ENCODE results near the gene MYO5A.

Gene MYO5A

GRCh38 chr15:52509500-52510245 lies 19.0 kb downstream of the MYO5A start:
- Histone ChIP-seq H3K4me1 (ENCODE audit: control insufficient read depth in 5 of 5, insufficient read depth in 5 of 5, low read length in 5 of 5) (peaks cover 0 to 26% (median 11%) of the 10 kb centered on the region in 5 donors), H3K36me3 (ENCODE audit: control insufficient read depth in 5 of 5, insufficient read depth in 5 of 5, low read length in 5 of 5) (no peaks in the 10 kb centered on the region), H3K9me3 (ENCODE audit: control insufficient read depth in 5 of 5, low read length in 5 of 5) (no peaks in the 10 kb centered on the region), H3K27me3 (ENCODE audit: control insufficient read depth in 5 of 5, insufficient read depth in 4 of 5, low read length in 5 of 5) (no peaks in the 10 kb centered on the region), H3K9ac (ENCODE audit: low read length in 5 of 5) (no peak overlapping the region), H3K27ac (ENCODE audit: low read depth, low read length) (no peak overlapping the region), H3K4me3 (ENCODE audit: low read depth in 1 of 5, low read length in 5 of 5) (no peak overlapping the region)

DNA sequence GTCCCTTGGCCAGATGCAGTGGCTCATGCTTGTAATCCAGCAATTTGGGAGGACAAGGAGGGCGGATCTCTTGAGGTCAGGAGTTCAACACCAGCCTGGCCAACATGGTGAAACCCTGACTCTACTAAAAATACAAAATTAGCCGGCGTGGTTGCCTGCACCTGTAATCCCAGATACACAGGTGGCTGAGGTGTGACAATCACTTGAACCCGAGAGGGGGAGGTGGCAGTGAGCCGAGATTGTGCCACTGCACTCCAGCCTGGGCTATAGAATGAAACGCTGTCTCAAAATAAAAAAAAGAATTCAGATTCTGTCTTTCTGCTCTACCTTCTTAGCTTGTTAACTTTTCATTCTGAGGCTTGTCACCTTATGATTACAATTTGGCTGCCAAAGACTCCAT lies 22.1 kb downstream of the MYO5A start:
- Histone ChIP-seq H3K9ac (ENCODE audit: low read length in 5 of 5) (no peak overlapping the region), H3K27ac (ENCODE audit: low read depth, low read length) (no peak overlapping the region), H3K4me1 (ENCODE audit: control insufficient read depth in 5 of 5, insufficient read depth in 5 of 5, low read length in 5 of 5) (peaks cover 0 to 27% (median 6%) of the 10 kb centered on the region in 5 donors), H3K9me3 (ENCODE audit: control insufficient read depth in 5 of 5, low read length in 5 of 5) (no peaks in the 10 kb centered on the region), H3K27me3 (ENCODE audit: control insufficient read depth in 5 of 5, insufficient read depth in 4 of 5, low read length in 5 of 5) (no peaks in the 10 kb centered on the region), H3K36me3 (ENCODE audit: control insufficient read depth in 5 of 5, insufficient read depth in 5 of 5, low read length in 5 of 5) (no peaks in the 10 kb centered on the region), H3K4me3 (ENCODE audit: low read depth in 1 of 5, low read length in 5 of 5) (no peak overlapping the region)

DNA sequence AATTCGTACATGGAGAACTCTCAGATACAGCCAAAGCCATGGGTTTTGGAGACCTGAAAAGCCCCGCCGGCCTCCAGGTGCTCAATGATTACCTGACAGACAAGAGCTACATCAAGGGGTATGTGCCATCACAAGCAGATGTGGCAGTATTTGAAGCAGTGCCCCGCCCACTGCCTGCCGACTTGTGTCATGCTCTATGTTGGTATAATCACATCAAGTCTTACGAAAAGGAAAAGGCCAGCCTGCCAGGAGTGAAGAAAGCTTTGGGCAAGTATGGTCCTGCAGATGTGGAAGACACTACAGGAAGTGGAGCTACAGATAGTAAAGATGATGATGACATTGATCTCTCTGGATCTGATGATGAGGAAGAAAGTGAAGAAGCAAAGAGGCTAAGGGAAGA lies 23.5 kb downstream of the MYO5A start:
- no peaks in the 10 kb centered on the region for H3K36me3 ChIP-seq (ENCODE audit: control insufficient read depth in 5 of 5, insufficient read depth in 5 of 5, low read length in 5 of 5)
- H3K4me3 ChIP-seq (ENCODE audit: low read depth in 1 of 5, low read length in 5 of 5): no peak overlapping the region
- no peak overlapping the region for H3K27ac ChIP-seq (ENCODE audit: low read depth, low read length)

GRCh38 chr15:52503788-52504496 lies 24.7 kb downstream of the MYO5A start:
- Histone ChIP-seq H3K36me3 (ENCODE audit: control insufficient read depth in 5 of 5, insufficient read depth in 5 of 5, low read length in 5 of 5) (no peaks in the 10 kb centered on the region), H3K4me1 (ENCODE audit: control insufficient read depth in 5 of 5, insufficient read depth in 5 of 5, low read length in 5 of 5) (peaks cover 0 to 10% (median 6%) of the 10 kb centered on the region in 5 donors), H3K27ac (ENCODE audit: low read depth, low read length) (no peak overlapping the region), H3K4me3 (ENCODE audit: low read depth in 1 of 5, low read length in 5 of 5) (no peak overlapping the region), H3K27me3 (ENCODE audit: control insufficient read depth in 5 of 5, insufficient read depth in 4 of 5, low read length in 5 of 5) (no peaks in the 10 kb centered on the region), H3K9me3 (ENCODE audit: control insufficient read depth in 5 of 5, low read length in 5 of 5) (no peaks in the 10 kb centered on the region), H3K9ac (ENCODE audit: low read length in 5 of 5) (no peak overlapping the region)

More for the DNA sequence above, 23.5 kb downstream of the MYO5A start:
- peaks cover 0 to 19% (median 6%) of the 10 kb centered on the region in 5 donors for H3K4me1 ChIP-seq (ENCODE audit: control insufficient read depth in 5 of 5, insufficient read depth in 5 of 5, low read length in 5 of 5)
- H3K27me3 ChIP-seq (ENCODE audit: control insufficient read depth in 5 of 5, insufficient read depth in 4 of 5, low read length in 5 of 5): no peaks in the 10 kb centered on the region
- no peak overlapping the region for H3K9ac ChIP-seq (ENCODE audit: low read length in 5 of 5)
- H3K9me3 ChIP-seq (ENCODE audit: control insufficient read depth in 5 of 5, low read length in 5 of 5): no peaks in the 10 kb centered on the region

- H3K27ac ChIP-seq (ENCODE audit: low read depth, low read length): no peak overlapping the region
- no peak overlapping the region for H3K4me3 ChIP-seq (ENCODE audit: low read depth in 1 of 5, low read length in 5 of 5)
- H3K36me3 ChIP-seq (ENCODE audit: control insufficient read depth in 5 of 5, insufficient read depth in 5 of 5, low read length in 5 of 5): no peaks in the 10 kb centered on the region
- H3K9ac ChIP-seq (ENCODE audit: low read length in 5 of 5): no peak overlapping the region
- H3K27me3 ChIP-seq (ENCODE audit: control insufficient read depth in 5 of 5, insufficient read depth in 4 of 5, low read length in 5 of 5): no peaks in the 10 kb centered on the region
- H3K4me1 ChIP-seq (ENCODE audit: control insufficient read depth in 5 of 5, insufficient read depth in 5 of 5, low read length in 5 of 5): peaks cover 0 to 8% (median 6%) of the 10 kb centered on the region in 5 donors
- H3K9me3 ChIP-seq (ENCODE audit: control insufficient read depth in 5 of 5, low read length in 5 of 5): no peaks in the 10 kb centered on the region
Observed at GRCh38 chr15:52502608-52503007, 26.1 kb downstream of the MYO5A start.

DNA sequence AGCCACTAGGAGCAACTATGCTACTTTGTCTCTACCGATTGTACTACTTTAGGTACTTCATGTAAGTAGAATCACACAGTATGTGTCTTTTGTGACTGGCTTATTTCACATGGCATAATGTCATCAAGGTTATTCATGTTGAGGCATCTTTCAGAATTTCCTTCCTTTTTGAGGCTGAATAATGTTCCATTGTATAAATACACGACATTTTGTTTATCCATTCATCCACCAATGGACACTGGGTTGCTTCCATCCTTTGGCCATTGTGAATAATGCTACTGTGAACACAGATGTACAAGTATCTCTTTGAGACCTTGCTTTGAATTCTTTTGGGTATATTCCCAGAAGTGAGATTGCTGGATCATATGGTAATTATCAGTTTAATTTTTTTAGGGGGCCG lies 29.2 kb downstream of the MYO5A start:
- Histone ChIP-seq H3K4me3 (ENCODE audit: low read depth in 1 of 5, low read length in 5 of 5) (no peak overlapping the region), H3K9ac (ENCODE audit: low read length in 5 of 5) (no peak overlapping the region), H3K27ac (ENCODE audit: low read depth, low read length) (no peak overlapping the region), H3K27me3 (ENCODE audit: control insufficient read depth in 5 of 5, insufficient read depth in 4 of 5, low read length in 5 of 5) (no peaks in the 10 kb centered on the region), H3K4me1 (ENCODE audit: control insufficient read depth in 5 of 5, insufficient read depth in 5 of 5, low read length in 5 of 5) (peaks cover 0 to 6% (median 5%) of the 10 kb centered on the region in 5 donors), H3K9me3 (ENCODE audit: control insufficient read depth in 5 of 5, low read length in 5 of 5) (no peaks in the 10 kb centered on the region), H3K36me3 (ENCODE audit: control insufficient read depth in 5 of 5, insufficient read depth in 5 of 5, low read length in 5 of 5) (no peaks in the 10 kb centered on the region)

- Histone ChIP-seq H3K27me3 (ENCODE audit: control insufficient read depth in 5 of 5, insufficient read depth in 4 of 5, low read length in 5 of 5) (no peaks in the 10 kb centered on the region), H3K36me3 (ENCODE audit: control insufficient read depth in 5 of 5, insufficient read depth in 5 of 5, low read length in 5 of 5) (no peaks in the 10 kb centered on the region), H3K4me1 (ENCODE audit: control insufficient read depth in 5 of 5, insufficient read depth in 5 of 5, low read length in 5 of 5) (no peaks in the 10 kb centered on the region), H3K4me3 (ENCODE audit: low read depth in 1 of 5, low read length in 5 of 5) (no peak overlapping the region), H3K27ac (ENCODE audit: low read depth, low read length) (no peak overlapping the region), H3K9me3 (ENCODE audit: control insufficient read depth in 5 of 5, low read length in 5 of 5) (no peaks in the 10 kb centered on the region), H3K9ac (ENCODE audit: low read length in 5 of 5) (no peak overlapping the region)
Observed at GRCh38 chr15:52498706-52499105, 30.0 kb downstream of the MYO5A start.

DNA sequence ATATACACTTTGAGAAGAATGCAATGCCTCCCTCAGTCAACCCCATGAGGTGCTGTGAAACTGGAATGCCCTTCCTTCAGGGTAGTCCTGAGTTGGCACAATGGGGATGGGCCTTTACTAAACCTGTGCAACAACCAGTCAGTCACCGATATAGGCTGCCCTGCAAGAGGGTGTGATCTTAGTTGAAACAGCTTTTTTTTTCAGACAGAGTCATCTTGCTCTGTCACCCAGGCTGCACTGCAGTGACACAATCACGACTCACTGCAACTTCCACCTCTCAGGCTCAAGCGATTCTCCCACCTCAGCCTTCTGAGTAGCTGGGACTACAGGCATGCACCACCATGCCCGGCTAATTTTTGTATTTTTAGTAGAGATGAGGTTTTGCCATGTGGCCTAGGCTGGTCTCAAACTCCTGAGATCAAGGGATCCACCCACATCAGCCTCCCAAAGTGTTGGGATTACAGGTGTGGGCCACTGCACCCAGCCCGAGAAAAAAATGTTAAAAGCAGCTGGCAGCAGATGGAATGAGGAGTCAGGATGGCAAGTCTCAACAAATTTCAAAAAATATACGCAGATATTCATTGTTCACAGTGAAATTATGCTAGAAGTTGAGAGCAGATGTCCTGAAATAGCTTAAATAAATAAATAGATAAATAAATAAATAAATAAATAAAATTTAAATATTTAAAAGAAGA lies 31.8 kb downstream of the MYO5A start:
- H3K27me3 ChIP-seq (ENCODE audit: control insufficient read depth in 5 of 5, insufficient read depth in 4 of 5, low read length in 5 of 5): no peaks in the 10 kb centered on the region
- no peaks in the 10 kb centered on the region for H3K36me3 ChIP-seq (ENCODE audit: control insufficient read depth in 5 of 5, insufficient read depth in 5 of 5, low read length in 5 of 5)
- no peak overlapping the region for H3K4me3 ChIP-seq (ENCODE audit: low read depth in 1 of 5, low read length in 5 of 5)
- H3K4me1 ChIP-seq (ENCODE audit: control insufficient read depth in 5 of 5, insufficient read depth in 5 of 5, low read length in 5 of 5): peaks cover 0 to 7% (median 3%) of the 10 kb centered on the region in 5 donors
- H3K27ac ChIP-seq (ENCODE audit: low read depth, low read length): no peak overlapping the region
- no peak overlapping the region for H3K9ac ChIP-seq (ENCODE audit: low read length in 5 of 5)
- no peaks in the 10 kb centered on the region for H3K9me3 ChIP-seq (ENCODE audit: control insufficient read depth in 5 of 5, low read length in 5 of 5)

- H3K27ac ChIP-seq (ENCODE audit: low read depth, low read length): no peak overlapping the region
- H3K4me3 ChIP-seq (ENCODE audit: low read depth in 1 of 5, low read length in 5 of 5): no peak overlapping the region
- H3K9ac ChIP-seq (ENCODE audit: low read length in 5 of 5): no peak overlapping the region
- no peaks in the 10 kb centered on the region for H3K9me3 ChIP-seq (ENCODE audit: control insufficient read depth in 5 of 5, low read length in 5 of 5)
- H3K4me1 ChIP-seq (ENCODE audit: control insufficient read depth in 5 of 5, insufficient read depth in 5 of 5, low read length in 5 of 5): peaks cover 0 to 10% (median 5%) of the 10 kb centered on the region in 5 donors
- no peaks in the 10 kb centered on the region for H3K36me3 ChIP-seq (ENCODE audit: control insufficient read depth in 5 of 5, insufficient read depth in 5 of 5, low read length in 5 of 5)
- H3K27me3 ChIP-seq (ENCODE audit: control insufficient read depth in 5 of 5, insufficient read depth in 4 of 5, low read length in 5 of 5): no peaks in the 10 kb centered on the region
Observed at GRCh38 chr15:52496175-52496574, 32.5 kb downstream of the MYO5A start.

GRCh38 chr15:52495125-52495524 lies 33.6 kb downstream of the MYO5A start:
- H3K27me3 ChIP-seq (ENCODE audit: control insufficient read depth in 5 of 5, insufficient read depth in 4 of 5, low read length in 5 of 5): no peaks in the 10 kb centered on the region
- H3K36me3 ChIP-seq (ENCODE audit: control insufficient read depth in 5 of 5, insufficient read depth in 5 of 5, low read length in 5 of 5): no peaks in the 10 kb centered on the region
- H3K4me3 ChIP-seq (ENCODE audit: low read depth in 1 of 5, low read length in 5 of 5): no peak overlapping the region
- H3K4me1 ChIP-seq (ENCODE audit: control insufficient read depth in 5 of 5, insufficient read depth in 5 of 5, low read length in 5 of 5): peaks cover 0 to 10% (median 5%) of the 10 kb centered on the region in 5 donors
- no peaks in the 10 kb centered on the region for H3K9me3 ChIP-seq (ENCODE audit: control insufficient read depth in 5 of 5, low read length in 5 of 5)
- no peak overlapping the region for H3K27ac ChIP-seq (ENCODE audit: low read depth, low read length)
- no peak overlapping the region for H3K9ac ChIP-seq (ENCODE audit: low read length in 5 of 5)

Data from subcutaneous abdominal adipose tissue (tissue), 5 donors.